Peyer's patch (tissue), 4 donors: ENCODE data around the gene NOS1. TPM values are rescaled to one million over a fixed set of nuclear protein-coding genes. Genes with fewer than 3 reads are reported as not detected.

Experiments used
- DNase-seq, 3 donors: peaks; one replicate each; pipeline ENCODE4 v3.0.0-alpha.2; 2017 to 2019
- H3K27ac ChIP-seq, 4 donors: fragments of 200-600 bp; sonication (generic); one replicate each; pipeline ENCODE4 v1.5.1; 2016 to 2019
- H3K27me3 ChIP-seq, 2 donors: fragments of 200-600 bp; sonication (generic); one replicate each; pipeline ENCODE4 v1.5.1; 2019
- H3K36me3 ChIP-seq, 3 donors: fragments of 200-600 bp; sonication (generic); one replicate each; pipeline ENCODE4 v1.5.1; 2016 to 2019
- H3K4me1 ChIP-seq, 4 donors: fragments of 200-600 bp; sonication (generic); one replicate each; pipeline ENCODE4 v1.5.1; 2016 to 2019
- H3K4me3 ChIP-seq, 4 donors: fragments of 200-600 bp; sonication (generic); 1 replicate in 3 of 4; 2 replicates in 1 of 4; pipeline ENCODE4 v1.5.1; 2016 to 2019; ENCODE audit warnings: mild to moderate bottlenecking in 1 of 4
- H3K9me3 ChIP-seq, 4 donors: fragments of 200-600 bp; sonication (generic); one replicate each; pipeline ENCODE4 v1.5.1; 2016 to 2019; ENCODE audit warnings: mild to moderate bottlenecking in 1 of 4
- POLR2A ChIP-seq, 2 donors: fragments of 450-650 bp; IDR thresholded peaks; one replicate each; pipeline ENCODE4 v1.5.1; 2017; ENCODE audit warnings: antibody characterized with exemption in 2 of 2, mild to moderate bottlenecking in 2 of 2, moderate library complexity in 2 of 2
- total RNA-seq, 4 donors: library from RNA; depleted of rRNA; stranded (reverse); fragments of >200 nt; gene quantifications; one replicate each; pipeline ENCODE4 v1.1.0, GENCODE V29; 2016
- TF ChIP-seq, protein P1 (sequence below), 6 experiments: fragments of 450-650 bp in 4 of 6; fragments of 200-600 bp in 2 of 6; sonication (generic) in 1 of 6; IDR thresholded peaks; one replicate each; pipeline ENCODE4 v1.5.1; 2017 to 2019; ENCODE audit warnings: antibody characterized with exemption in 6 of 6, mild to moderate bottlenecking in 3 of 6, moderate library complexity in 1 of 6

NOS1 gene
- total RNA-seq, 4 donors from 2014 or later, result 0.40 to 0.57 TPM; not detected in 2

DNA sequence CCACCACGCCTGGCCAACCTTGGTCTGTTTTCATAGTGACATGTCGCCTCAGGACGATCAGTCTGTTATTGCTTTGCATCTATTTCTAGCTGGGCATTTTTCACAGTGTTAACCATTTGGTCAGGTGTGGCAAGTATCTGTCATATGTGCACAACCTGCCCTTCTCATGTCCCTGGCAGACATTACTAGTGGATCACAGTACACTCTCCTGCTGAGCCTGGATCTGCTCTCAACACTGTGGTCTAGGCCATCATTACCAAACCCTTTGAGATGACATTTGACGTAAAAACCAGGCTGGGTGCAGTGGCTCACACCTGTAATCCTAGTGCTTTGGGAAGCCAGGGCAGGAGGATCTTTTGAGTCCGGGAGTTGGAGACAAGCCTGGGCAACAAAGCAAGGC lies 29.4 kb upstream of the NOS1 start:
- no peak for DNase-seq
- Histone ChIP-seq H3K4me1 (no peaks in the 10 kb centered on the region), H3K27me3 (no peaks in the 10 kb centered on the region), H3K36me3 (no peaks in the 10 kb centered on the region), H3K9me3 (no peaks in the 10 kb centered on the region), H3K4me3 (no peak overlapping the region), H3K27ac (no peak overlapping the region)
- TF ChIP-seq POLR2A (IDR thresholded peaks at IDR 0.05), result no peak
- TF ChIP-seq, protein P1, sequence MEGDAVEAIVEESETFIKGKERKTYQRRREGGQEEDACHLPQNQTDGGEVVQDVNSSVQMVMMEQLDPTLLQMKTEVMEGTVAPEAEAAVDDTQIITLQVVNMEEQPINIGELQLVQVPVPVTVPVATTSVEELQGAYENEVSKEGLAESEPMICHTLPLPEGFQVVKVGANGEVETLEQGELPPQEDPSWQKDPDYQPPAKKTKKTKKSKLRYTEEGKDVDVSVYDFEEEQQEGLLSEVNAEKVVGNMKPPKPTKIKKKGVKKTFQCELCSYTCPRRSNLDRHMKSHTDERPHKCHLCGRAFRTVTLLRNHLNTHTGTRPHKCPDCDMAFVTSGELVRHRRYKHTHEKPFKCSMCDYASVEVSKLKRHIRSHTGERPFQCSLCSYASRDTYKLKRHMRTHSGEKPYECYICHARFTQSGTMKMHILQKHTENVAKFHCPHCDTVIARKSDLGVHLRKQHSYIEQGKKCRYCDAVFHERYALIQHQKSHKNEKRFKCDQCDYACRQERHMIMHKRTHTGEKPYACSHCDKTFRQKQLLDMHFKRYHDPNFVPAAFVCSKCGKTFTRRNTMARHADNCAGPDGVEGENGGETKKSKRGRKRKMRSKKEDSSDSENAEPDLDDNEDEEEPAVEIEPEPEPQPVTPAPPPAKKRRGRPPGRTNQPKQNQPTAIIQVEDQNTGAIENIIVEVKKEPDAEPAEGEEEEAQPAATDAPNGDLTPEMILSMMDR (IDR thresholded peaks at IDR 0.05), result no peak

GRCh38 chr12:117388951-117389446 lies 27.6 kb upstream of the NOS1 start:
- H3K27me3 ChIP-seq, result no peaks in the 10 kb centered on the region
- H3K4me1 ChIP-seq, result no peaks in the 10 kb centered on the region
- H3K9me3 ChIP-seq, result no peaks in the 10 kb centered on the region
- no peaks in the 10 kb centered on the region for H3K36me3 ChIP-seq
- no peak overlapping the region for H3K27ac ChIP-seq
- no peak for TF ChIP-seq POLR2A (IDR thresholded peaks at IDR 0.05)
- TF ChIP-seq, protein P1 (IDR thresholded peaks at IDR 0.05), result no peak
- no peak overlapping the region for H3K4me3 ChIP-seq
- DNase-seq, result no peak

DNA sequence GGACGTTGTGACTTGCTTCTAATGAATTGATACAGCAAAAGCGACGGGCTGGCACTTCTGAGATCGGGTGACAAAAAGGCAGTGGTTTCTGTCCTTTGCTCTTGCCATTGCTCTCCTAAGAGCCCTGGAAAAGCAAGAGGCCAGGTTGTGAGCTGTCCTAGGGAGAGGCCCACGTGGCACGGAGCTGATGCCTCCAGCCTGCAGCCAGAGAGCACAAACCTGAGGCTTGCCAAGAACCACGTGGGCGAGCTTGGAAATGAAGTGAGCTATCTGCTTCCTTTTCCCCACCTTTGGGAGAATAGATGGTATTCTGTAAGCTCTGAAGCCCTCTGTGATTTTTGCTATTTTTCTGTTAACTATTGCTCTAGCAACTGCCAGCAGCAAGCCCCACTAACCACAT lies 26.4 kb upstream of the NOS1 start:
- Histone ChIP-seq H3K36me3 (no peaks in the 10 kb centered on the region), H3K27me3 (no peaks in the 10 kb centered on the region), H3K4me1 (no peaks in the 10 kb centered on the region), H3K4me3 (no peak overlapping the region), H3K27ac (no peak overlapping the region), H3K9me3 (no peaks in the 10 kb centered on the region)
- TF ChIP-seq, protein P1 (IDR thresholded peaks at IDR 0.05), result no peak
- TF ChIP-seq POLR2A (IDR thresholded peaks at IDR 0.05), result no peak
- DNase-seq, result no peak

GRCh38 chr12:117384735-117385134 lies 23.3 kb upstream of the NOS1 start:
- no peaks in the 10 kb centered on the region for H3K27me3 ChIP-seq
- TF ChIP-seq POLR2A (IDR thresholded peaks at IDR 0.05), result no peak
- TF ChIP-seq, protein P1 (IDR thresholded peaks at IDR 0.05), result no peak
- no peaks in the 10 kb centered on the region for H3K9me3 ChIP-seq

DNA sequence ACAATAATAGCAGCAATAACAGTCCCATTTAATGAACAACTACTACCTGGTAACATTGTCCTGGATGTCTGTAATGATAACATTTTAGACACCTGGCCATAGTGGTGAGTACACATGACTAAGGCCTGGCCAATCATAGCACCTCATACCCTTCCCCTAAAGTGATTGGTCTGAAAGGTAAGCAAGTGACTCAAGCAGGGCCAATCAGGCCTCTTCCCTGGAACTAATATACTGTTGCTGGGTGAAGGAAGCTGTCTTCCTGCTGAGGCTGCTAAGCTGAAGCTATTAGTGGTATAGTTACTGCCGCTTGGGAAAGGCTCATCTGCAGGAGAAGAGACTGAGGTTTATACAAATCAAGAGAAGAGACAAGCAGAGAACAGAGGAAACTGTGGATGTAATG lies 18.7 kb upstream of the NOS1 start:
- TF ChIP-seq, protein P1 (IDR thresholded peaks at IDR 0.05), result no peak
- TF ChIP-seq POLR2A (IDR thresholded peaks at IDR 0.05), result no peak
- H3K36me3 ChIP-seq, result no peaks in the 10 kb centered on the region

More at GRCh38 chr12:117384735-117385134, 23.3 kb upstream of the NOS1 start:
- no peak for DNase-seq
- H3K4me1 ChIP-seq, result no peaks in the 10 kb centered on the region
- H3K4me3 ChIP-seq, result no peak overlapping the region
- H3K27ac ChIP-seq, result no peak overlapping the region
- H3K36me3 ChIP-seq, result no peaks in the 10 kb centered on the region

DNA sequence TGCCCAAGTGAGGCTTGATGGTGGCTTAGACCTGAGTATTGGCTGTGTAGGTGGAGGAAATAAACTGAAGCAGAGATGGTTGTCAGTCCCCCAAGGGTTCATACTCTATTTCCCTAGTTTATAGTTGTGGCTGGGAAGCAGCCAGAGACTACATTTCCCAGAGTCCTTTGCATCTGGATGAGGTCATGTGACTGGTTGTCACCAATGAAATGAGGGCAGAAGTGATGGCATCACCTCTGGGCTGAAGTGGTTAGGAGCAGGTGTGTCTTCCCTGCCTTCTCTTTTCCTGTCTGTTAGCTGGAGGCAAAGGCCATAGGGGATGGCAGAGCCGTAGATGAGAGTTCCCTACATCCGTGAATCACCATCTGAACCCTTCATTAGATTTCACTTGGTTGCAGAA lies 16.3 kb upstream of the NOS1 start:
- no peaks in the 10 kb centered on the region for H3K9me3 ChIP-seq
- no peak for DNase-seq
- H3K4me1 ChIP-seq, result no peaks in the 10 kb centered on the region

More for the DNA sequence above, 18.7 kb upstream of the NOS1 start:
- Histone ChIP-seq H3K4me1 (no peaks in the 10 kb centered on the region), H3K9me3 (no peaks in the 10 kb centered on the region), H3K27ac (no peak overlapping the region), H3K27me3 (no peaks in the 10 kb centered on the region), H3K4me3 (no peak overlapping the region)
- no peak for DNase-seq

More for the DNA sequence above, 16.3 kb upstream of the NOS1 start:
- Histone ChIP-seq H3K4me3 (no peak overlapping the region), H3K36me3 (no peaks in the 10 kb centered on the region), H3K27me3 (no peaks in the 10 kb centered on the region), H3K27ac (no peak overlapping the region)
- TF ChIP-seq POLR2A (IDR thresholded peaks at IDR 0.05), result no peak
- TF ChIP-seq, protein P1 (IDR thresholded peaks at IDR 0.05), result no peak
